GM15510 (cell line): Measurements from ENCODE around the gene POU3F3.

Experiments used
- POLR2A ChIP-seq: IDR thresholded peaks from 3 replicates; pipeline ENCODE4 v1.6.1; 2011; ENCODE audit warnings: borderline replicate concordance; ENCODE audit not compliant: insufficient read length; ENCODE audit errors: extremely low read depth

POU3F3 gene

GRCh38 chr2:104890685-104891069 lies 36.8 kb downstream of the POU3F3 start:
- no peak for TF ChIP-seq POLR2A

- no peak for TF ChIP-seq POLR2A
Measured at GRCh38 chr2:104891145-104891544, 37.2 kb downstream of the POU3F3 start.

- TF ChIP-seq POLR2A = no peak
Measured at GRCh38 chr2:104896446-104896845, 42.5 kb downstream of the POU3F3 start.

- no peak for TF ChIP-seq POLR2A
Measured at GRCh38 chr2:104897515-104898184, 43.7 kb downstream of the POU3F3 start.

GRCh38 chr2:104900608-104901007 lies 46.7 kb downstream of the POU3F3 start:
- TF ChIP-seq POLR2A = no peak

GRCh38 chr2:104901037-104901881 lies 47.3 kb downstream of the POU3F3 start:
- TF ChIP-seq POLR2A = no peak

- no peak for TF ChIP-seq POLR2A
Measured at GRCh38 chr2:104902317-104902716, 48.4 kb downstream of the POU3F3 start.
